SK-N-SH (cell line): ENCODE results near the gene WNT5A.

Experiments used
- ELF1 ChIP-seq: IDR thresholded peaks from 2 replicates; pipeline ENCODE4 v1.4.0; 2012
- TAF1 ChIP-seq: IDR thresholded peaks from 2 replicates; pipeline ENCODE4 v1.6.1; 2012; ENCODE audit warnings: low read depth, mild to moderate bottlenecking, low read length, moderate library complexity, borderline replicate concordance

DNA sequence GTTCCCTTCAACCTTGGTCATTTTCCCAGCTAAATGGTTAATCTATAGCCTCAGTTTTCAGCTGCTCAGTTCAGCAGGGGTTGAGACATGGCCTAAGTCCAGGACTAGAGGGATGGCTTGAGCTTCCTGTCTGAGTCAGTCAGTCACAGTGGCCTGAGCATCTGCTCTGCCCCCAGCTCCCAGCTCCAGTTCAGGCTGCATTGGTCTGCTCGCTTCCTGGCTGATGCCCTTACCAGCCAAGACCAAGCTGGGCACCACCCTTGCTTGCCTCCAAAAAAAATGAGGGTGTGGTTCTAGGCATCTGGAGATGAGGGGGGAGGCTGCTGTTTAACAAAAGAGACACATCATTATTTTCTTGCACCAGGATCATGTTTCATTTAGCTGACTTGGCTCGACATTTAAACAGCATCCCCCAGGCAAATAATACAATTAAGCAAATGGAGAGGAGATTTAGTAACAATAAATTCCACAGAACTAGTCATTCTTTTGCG is 70.7 kb downstream of the WNT5A start:
- no peak for TF ChIP-seq TAF1
- 0 out of 2 replicates have a peak, but pooled peaks have one; percentile 35 for TF ChIP-seq ELF1
